HTR-8/SVneo (cell line): Measurements from ENCODE around the gene MBOAT1.
"Not testable (repeated sequence)": the region's sequence is repeated elsewhere in the genome, so short reads cannot be mapped to it uniquely, and the experiment has no call there.

Experiments used
- DNase-seq: peaks from one replicate; pipeline ENCODE4 v3.0.0; 2011; ENCODE audit warnings: low spot score, mixed read lengths; ENCODE audit not compliant: insufficient read length
- FAIRE-seq: peaks from 2 replicates; lab custom pipeline; 2011; peaks lifted over from hg19 to GRCh38; lab: Jason Lieb, UNC

Gene MBOAT1

GRCh38 chr6:20212392-20213111 lies at the start of gene MBOAT1:
Gene MBOAT1 (minus strand): TSS chr6:20212469. CDS start chr6:20212234, 235 bp downstream.
- peak; percentile 83 for DNase-seq
- FAIRE-seq: peak; percentile 59

GRCh38 chr6:20261685-20262084 lies 49.4 kb upstream of the MBOAT1 start:
- DNase-seq (no peak), FAIRE-seq (no peak)

- DNase-seq (no peak), FAIRE-seq (peak; percentile 13)
These were observed 48.1 kb upstream of the MBOAT1 start for GRCh38 chr6:20260360-20260759.

GRCh38 chr6:20259316-20260049 lies 47.2 kb upstream of the MBOAT1 start:
- no peak for DNase-seq
- FAIRE-seq: no peak

- DNase-seq (no peak), FAIRE-seq (no peak)
These were observed 43.2 kb upstream of the MBOAT1 start for GRCh38 chr6:20255428-20255827.

GRCh38 chr6:20254295-20254694 lies 42.0 kb upstream of the MBOAT1 start:
- no peak for FAIRE-seq
- no peak for DNase-seq

- FAIRE-seq (no peak), DNase-seq (no peak)
These were observed 40.8 kb upstream of the MBOAT1 start for GRCh38 chr6:20253021-20253420.

GRCh38 chr6:20252311-20252710 lies 40.0 kb upstream of the MBOAT1 start:
- no peak for DNase-seq
- FAIRE-seq: no peak

GRCh38 chr6:20251525-20251924 lies 39.3 kb upstream of the MBOAT1 start:
- DNase-seq (no peak), FAIRE-seq (no peak)

- no peak for FAIRE-seq
- no peak for DNase-seq
These were observed 33.9 kb upstream of the MBOAT1 start for GRCh38 chr6:20246125-20246524.

- not testable (repeated sequence) for DNase-seq, FAIRE-seq
These were observed 32.8 kb upstream of the MBOAT1 start for GRCh38 chr6:20244807-20245681.

- DNase-seq (no peak), FAIRE-seq (no peak)
These were observed 31.0 kb upstream of the MBOAT1 start for GRCh38 chr6:20243288-20243687.

GRCh38 chr6:20242397-20242796 lies 30.1 kb upstream of the MBOAT1 start:
- FAIRE-seq: no peak

GRCh38 chr6:20241102-20241501 lies 28.8 kb upstream of the MBOAT1 start:
- no peak for DNase-seq
- FAIRE-seq: no peak

More at GRCh38 chr6:20242397-20242796, 30.1 kb upstream of the MBOAT1 start:
- no peak for DNase-seq

- DNase-seq: no peak
- no peak for FAIRE-seq
These were observed 26.7 kb upstream of the MBOAT1 start for GRCh38 chr6:20238688-20239587.

- FAIRE-seq (no peak), DNase-seq (no peak)
These were observed 25.6 kb upstream of the MBOAT1 start for GRCh38 chr6:20237677-20238460.

GRCh38 chr6:20236909-20237600 lies 24.8 kb upstream of the MBOAT1 start:
- FAIRE-seq (no peak), DNase-seq (no peak)

- DNase-seq (no peak), FAIRE-seq (no peak)
These were observed 24.1 kb upstream of the MBOAT1 start for GRCh38 chr6:20236344-20236743.
